ENCODE data around the gene ESRP2. TPM values are rescaled to one million over a fixed set of nuclear protein-coding genes. Genes with fewer than 3 reads are reported as not detected.

ESRP2 gene
- total and polyA plus RNA-seq, 12 donors, result 0.07 to 1.0 (median 0.44) TPM

- intact Hi-C loops (cut with DNase I), result no loop called here
- Histone ChIP-seq H3K36me3 (peaks cover 0 to 35% (median 0%) of the 10 kb centered on the region in 9 donors), H3K4me3 (no peak overlapping the region), H3K27ac (peak overlapping the region in 8 of 10 donors; percentile 7 to 99 (median 98)), H3K27me3 (no peaks in the 10 kb centered on the region), H3K9me3 (no peaks in the 10 kb centered on the region), H3K4me1 (peaks cover 4 to 82% (median 55%) of the 10 kb centered on the region in 9 donors)
- TF ChIP-seq CTCF (IDR thresholded peaks at IDR 0.05), result no peak
- 62 to 69% methylated on average over 6 of the region's 6 CpGs for WGBS, 2 donors
- ATAC-seq, result no peak
- no peak for DNase-seq
Measured at GRCh38 chr16:68267612-68268405, 31.9 kb upstream of the ESRP2 start.

GRCh38 chr16:68265078-68265920 lies 29.4 kb upstream of the ESRP2 start:
- TF ChIP-seq CTCF (IDR thresholded peaks at IDR 0.05), result no peak

DNA sequence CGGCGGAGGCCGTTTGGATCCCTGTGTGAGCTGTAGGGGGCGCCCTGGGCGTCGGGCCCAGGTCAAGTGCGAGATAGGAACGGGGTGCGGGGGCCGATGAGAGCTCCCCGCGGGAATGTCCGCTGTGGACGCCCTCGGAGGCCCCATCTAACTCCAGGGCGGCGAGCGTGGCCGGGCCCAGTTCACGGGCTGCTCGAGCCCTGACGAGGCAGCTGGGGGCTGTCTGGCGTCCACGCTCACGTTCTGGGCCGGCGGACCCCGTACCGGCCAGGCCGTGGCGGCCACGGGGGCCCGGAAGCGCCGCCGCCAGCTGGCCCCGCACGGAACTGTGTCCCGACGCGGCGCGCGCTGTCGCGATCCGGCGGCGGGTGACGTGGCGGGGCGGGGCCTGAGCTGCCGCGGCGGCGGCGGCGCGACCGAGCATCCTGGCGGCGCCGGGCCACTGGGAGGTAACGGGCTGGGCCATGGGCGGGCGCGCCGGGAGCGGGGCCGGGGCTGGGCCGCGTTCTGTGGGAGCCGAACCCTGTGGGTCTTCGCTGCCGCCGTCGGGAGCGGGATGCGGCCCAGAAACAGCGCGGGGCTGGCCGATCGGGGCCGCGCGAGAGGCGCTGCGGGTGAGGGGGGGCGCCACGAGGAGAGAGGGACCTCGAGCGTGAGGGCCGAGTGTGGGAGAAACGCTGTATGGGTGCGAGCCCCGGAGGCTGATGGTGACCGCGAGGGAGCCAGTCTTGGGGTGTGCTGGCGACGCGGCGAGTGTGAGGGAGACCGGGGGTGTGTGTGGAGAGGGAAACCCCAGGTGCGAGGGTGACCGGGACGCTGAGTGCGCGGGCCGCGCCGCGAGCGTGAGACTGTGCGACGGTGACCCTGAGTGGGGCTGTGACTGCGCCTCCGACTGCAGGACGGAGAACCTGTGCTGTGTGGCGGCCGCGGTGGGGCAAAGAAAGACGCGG lies 28.5 kb upstream of the ESRP2 start, which contains the start of gene SLC7A6:
SLC7A6 (plus strand) TSS at position 399 of the 950 bp plus-strand sequence. CDS start 10,201 bp downstream, outside the sequence.
- H3K4me3 ChIP-seq, result peak within 1 kb of the TSS; percentile 67 to 98 (median 92)
- DNase-seq (peak; percentile 75 to 80), ATAC-seq (peak; percentile 63 to 87 (median 74))
- H3K27ac ChIP-seq, result peak within 1 kb of the TSS; percentile 96 to 99 (median 98)
- H3K36me3 ChIP-seq, result peaks cover 0 to 26% (median 11%) of the 10 kb centered on the region in 9 donors
- peak; percentile 57 to 93 (median 83) for TF ChIP-seq CTCF (IDR thresholded peaks at IDR 0.05)
- peaks cover 4 to 85% (median 46%) of the 10 kb centered on the region in 9 donors for H3K4me1 ChIP-seq
- intact Hi-C loops (cut with DNase I), result loop anchor here in 8 of 10 donors (2.0 to 5.0 kb wide), 5 partner anchors 20 to 63 kb away; partner anchors contain the start of genes PRMT7 (in 7 of the 8) and SLC7A6OS (in 7 of the 8)
- no peaks in the 10 kb centered on the region for H3K27me3 ChIP-seq
- no peaks in the 10 kb centered on the region for H3K9me3 ChIP-seq
- WGBS, 2 donors, result 0% methylated on average over 109 to 123 of the region's 123 CpGs

More at GRCh38 chr16:68265078-68265920, 29.4 kb upstream of the ESRP2 start:
- 4 to 5% methylated on average over 23 of the region's 23 CpGs for WGBS, 2 donors
- peaks cover 0 to 21% (median 5%) of the 10 kb centered on the region in 9 donors for H3K36me3 ChIP-seq
- H3K9me3 ChIP-seq, result no peaks in the 10 kb centered on the region
- ATAC-seq, result peak; percentile 41 to 81 (median 74)
- peaks cover 4 to 81% (median 46%) of the 10 kb centered on the region in 9 donors for H3K4me1 ChIP-seq
- peak overlapping the region; percentile 96 to 99 (median 98) for H3K27ac ChIP-seq
- no peaks in the 10 kb centered on the region for H3K27me3 ChIP-seq
- H3K4me3 ChIP-seq, result peak overlapping the region; percentile 67 to 98 (median 92)
- peak; percentile 39 to 58 for DNase-seq
- intact Hi-C loops (cut with DNase I), result loop anchor here in 3 of 10 donors (2.0 kb wide), 2 partner anchors 20 to 46 kb away; partner anchors contain the start of genes PRMT7 (in 2 of the 3) and SLC7A6OS (in 2 of the 3)

Measured in heart right ventricle (tissue), 16 donors.